GM18498 (cell line): ENCODE data around the gene MLN.

ENCODE experiments used
- ATAC-seq: cut with Tn5 transposase; IDR thresholded peaks from one replicate; pipeline ENCODE4 v1.9.1; 2021; ENCODE audit warnings: mild to moderate bottlenecking, moderate library complexity; ENCODE audit not compliant: unreplicated experiment

MLN gene

GRCh38 chr6:33757113-33757512 lies 46.7 kb downstream of the MLN start:
- ATAC-seq: no peak

GRCh38 chr6:33756211-33756954 lies 47.4 kb downstream of the MLN start:
- no peak for ATAC-seq

GRCh38 chr6:33755070-33755869 lies 48.5 kb downstream of the MLN start:
- ATAC-seq: no peak

- no peak for ATAC-seq
These were observed 49.6 kb downstream of the MLN start for GRCh38 chr6:33754222-33754621.

GRCh38 chr6:33752646-33753015 lies 51.2 kb downstream of the MLN start:
- no peak for ATAC-seq

- no peak for ATAC-seq
These were observed 51.8 kb downstream of the MLN start for GRCh38 chr6:33751771-33752645.

- no peak for ATAC-seq
These were observed 53.4 kb downstream of the MLN start for GRCh38 chr6:33750244-33750991.

- ATAC-seq: no peak
These were observed 54.4 kb downstream of the MLN start for GRCh38 chr6:33749401-33749800.

GRCh38 chr6:33748841-33749240 lies 55.0 kb downstream of the MLN start:
- no peak for ATAC-seq

- no peak for ATAC-seq
These were observed 56.0 kb downstream of the MLN start for GRCh38 chr6:33747823-33748222.

GRCh38 chr6:33746651-33747100 lies 57.1 kb downstream of the MLN start, which contains the start of gene IP6K3:
TSS of gene IP6K3 (minus strand) at chr6:33746905. CDS start at chr6:33735476, 11,429 bp downstream.
- ATAC-seq: no peak

GRCh38 chr6:33746036-33746600 lies 57.7 kb downstream of the MLN start:
- ATAC-seq: no peak

GRCh38 chr6:33745548-33745947 lies 58.3 kb downstream of the MLN start:
- ATAC-seq: no peak

GRCh38 chr6:33744895-33745546 lies 58.8 kb downstream of the MLN start:
- no peak for ATAC-seq
